Activated naive CD8-positive, alpha-beta T cell treated with anti-CD3 and anti-CD28 coated beads, Interleukin-2, amount 50 U/mL, for 24 hours (primary cell): Measurements from ENCODE around the gene ZNF622.

Source experiments
- ATAC-seq: fragments of 150-1000 bp; cut with Tn5 transposase; one replicate; pipeline ENCODE4 v1.10.0; 2021
- DNase-seq: peaks from one replicate; pipeline ENCODE4 v3.0.0; 2021
- H3K27ac Mint-ChIP-seq: one replicate; pipeline ENCODE4 v1.8.0; 2021; ENCODE audit warnings: mild to moderate bottlenecking, mixed read lengths
- H3K27me3 Mint-ChIP-seq: one replicate; pipeline ENCODE4 v1.8.0; 2021; ENCODE audit warnings: mixed read lengths
- H3K36me3 Mint-ChIP-seq: one replicate; pipeline ENCODE4 v1.8.0; 2021; ENCODE audit warnings: low read depth, mixed read lengths
- H3K4me1 Mint-ChIP-seq: one replicate; pipeline ENCODE4 v1.8.0; 2021; ENCODE audit warnings: mixed read lengths
- H3K4me3 Mint-ChIP-seq: one replicate; pipeline ENCODE4 v1.8.0; 2021; ENCODE audit warnings: mild to moderate bottlenecking, moderate library complexity, mixed read lengths
- H3K9me3 Mint-ChIP-seq: one replicate; pipeline ENCODE4 v1.8.0; 2021; ENCODE audit warnings: mixed read lengths

ZNF622 gene

GRCh38 chr5:16430349-16431089 is 35.1 kb downstream of the ZNF622 start:
- no peak overlapping the region for H3K27ac Mint-ChIP-seq
- H3K9me3 Mint-ChIP-seq = no peaks in the 10 kb centered on the region
- ATAC-seq = no peak
- no peaks in the 10 kb centered on the region for H3K4me1 Mint-ChIP-seq
- no peak overlapping the region for H3K4me3 Mint-ChIP-seq
- no peak for DNase-seq
- peaks cover 9% of the 10 kb centered on the region for H3K27me3 Mint-ChIP-seq
- H3K36me3 Mint-ChIP-seq = no peaks in the 10 kb centered on the region

GRCh38 chr5:16428359-16428758 is 37.2 kb downstream of the ZNF622 start:
- H3K36me3 Mint-ChIP-seq = no peaks in the 10 kb centered on the region

GRCh38 chr5:16427587-16427986 is 38.0 kb downstream of the ZNF622 start:
- Mint-ChIP-seq H3K9me3 (no peaks in the 10 kb centered on the region), H3K27ac (no peak overlapping the region), H3K4me1 (no peaks in the 10 kb centered on the region), H3K4me3 (no peak overlapping the region), H3K27me3 (peaks cover 11% of the 10 kb centered on the region), H3K36me3 (no peaks in the 10 kb centered on the region)
- DNase-seq (no peak), ATAC-seq (no peak)

More at GRCh38 chr5:16428359-16428758, 37.2 kb downstream of the ZNF622 start:
- no peak overlapping the region for H3K4me3 Mint-ChIP-seq
- no peak for ATAC-seq
- H3K9me3 Mint-ChIP-seq = no peaks in the 10 kb centered on the region
- H3K4me1 Mint-ChIP-seq = no peaks in the 10 kb centered on the region
- no peak for DNase-seq
- H3K27me3 Mint-ChIP-seq = peaks cover 9% of the 10 kb centered on the region
- no peak overlapping the region for H3K27ac Mint-ChIP-seq

- Mint-ChIP-seq H3K27ac (no peak overlapping the region), H3K9me3 (no peaks in the 10 kb centered on the region), H3K4me3 (no peak overlapping the region), H3K36me3 (no peaks in the 10 kb centered on the region), H3K4me1 (no peaks in the 10 kb centered on the region), H3K27me3 (peaks cover 19% of the 10 kb centered on the region)
- DNase-seq (no peak), ATAC-seq (no peak)
Observed at GRCh38 chr5:16418471-16418922, 47.1 kb downstream of the ZNF622 start.

GRCh38 chr5:16417398-16418074 is 48.1 kb downstream of the ZNF622 start:
- H3K27me3 Mint-ChIP-seq = peaks cover 16% of the 10 kb centered on the region
- ATAC-seq = no peak
- H3K27ac Mint-ChIP-seq = no peak overlapping the region
- H3K4me1 Mint-ChIP-seq = no peaks in the 10 kb centered on the region
- DNase-seq = no peak
- H3K36me3 Mint-ChIP-seq = no peaks in the 10 kb centered on the region
- H3K4me3 Mint-ChIP-seq = no peak overlapping the region
- no peaks in the 10 kb centered on the region for H3K9me3 Mint-ChIP-seq

GRCh38 chr5:16414861-16415260 is 50.7 kb downstream of the ZNF622 start:
- Mint-ChIP-seq H3K9me3 (no peaks in the 10 kb centered on the region), H3K4me1 (no peaks in the 10 kb centered on the region), H3K27me3 (peaks cover 9% of the 10 kb centered on the region), H3K4me3 (no peak overlapping the region), H3K27ac (no peak overlapping the region), H3K36me3 (no peaks in the 10 kb centered on the region)
- DNase-seq (no peak), ATAC-seq (no peak)

- ATAC-seq (no peak), DNase-seq (no peak)
- Mint-ChIP-seq H3K9me3 (no peaks in the 10 kb centered on the region), H3K36me3 (no peaks in the 10 kb centered on the region), H3K27ac (no peak overlapping the region), H3K27me3 (peaks cover 7% of the 10 kb centered on the region), H3K4me1 (no peaks in the 10 kb centered on the region), H3K4me3 (no peak overlapping the region)
Observed at GRCh38 chr5:16413166-16413860, 52.3 kb downstream of the ZNF622 start.

- no peaks in the 10 kb centered on the region for H3K36me3 Mint-ChIP-seq
- no peak overlapping the region for H3K27ac Mint-ChIP-seq
- no peaks in the 10 kb centered on the region for H3K4me1 Mint-ChIP-seq
- H3K27me3 Mint-ChIP-seq = peaks cover 5% of the 10 kb centered on the region
- no peaks in the 10 kb centered on the region for H3K9me3 Mint-ChIP-seq
- ATAC-seq (no peak), DNase-seq (no peak)
- no peak overlapping the region for H3K4me3 Mint-ChIP-seq
Observed at GRCh38 chr5:16412556-16412955, 53.0 kb downstream of the ZNF622 start.

- H3K27ac Mint-ChIP-seq = no peak overlapping the region
- DNase-seq (no peak), ATAC-seq (no peak)
- no peaks in the 10 kb centered on the region for H3K36me3 Mint-ChIP-seq
- H3K9me3 Mint-ChIP-seq = no peaks in the 10 kb centered on the region
- peaks cover 5% of the 10 kb centered on the region for H3K27me3 Mint-ChIP-seq
- no peak overlapping the region for H3K4me3 Mint-ChIP-seq
- H3K4me1 Mint-ChIP-seq = no peaks in the 10 kb centered on the region
Observed at GRCh38 chr5:16411741-16412455, 53.7 kb downstream of the ZNF622 start.

- no peak overlapping the region for H3K27ac Mint-ChIP-seq
- DNase-seq (no peak), ATAC-seq (no peak)
- H3K36me3 Mint-ChIP-seq = no peaks in the 10 kb centered on the region
- no peak overlapping the region for H3K4me3 Mint-ChIP-seq
- H3K9me3 Mint-ChIP-seq = no peaks in the 10 kb centered on the region
- peaks cover 5% of the 10 kb centered on the region for H3K27me3 Mint-ChIP-seq
- H3K4me1 Mint-ChIP-seq = no peaks in the 10 kb centered on the region
Observed at GRCh38 chr5:16411235-16411634, 54.4 kb downstream of the ZNF622 start.

- no peaks in the 10 kb centered on the region for H3K36me3 Mint-ChIP-seq
- ATAC-seq (no peak), DNase-seq (no peak)
- no peaks in the 10 kb centered on the region for H3K4me1 Mint-ChIP-seq
- no peak overlapping the region for H3K27ac Mint-ChIP-seq
- no peak overlapping the region for H3K4me3 Mint-ChIP-seq
- peaks cover 5% of the 10 kb centered on the region for H3K27me3 Mint-ChIP-seq
- no peaks in the 10 kb centered on the region for H3K9me3 Mint-ChIP-seq
Observed at GRCh38 chr5:16410338-16410737, 55.3 kb downstream of the ZNF622 start.

- peaks cover 5% of the 10 kb centered on the region for H3K27me3 Mint-ChIP-seq
- DNase-seq = no peak
- ATAC-seq = no peak
- H3K36me3 Mint-ChIP-seq = no peaks in the 10 kb centered on the region
- H3K4me1 Mint-ChIP-seq = no peaks in the 10 kb centered on the region
- H3K9me3 Mint-ChIP-seq = peaks cover 1% of the 10 kb centered on the region
- H3K4me3 Mint-ChIP-seq = no peak overlapping the region
- H3K27ac Mint-ChIP-seq = no peak overlapping the region
Observed at GRCh38 chr5:16406630-16407029, 59.0 kb downstream of the ZNF622 start.

- Mint-ChIP-seq H3K27ac (no peak overlapping the region), H3K4me1 (no peaks in the 10 kb centered on the region), H3K9me3 (peaks cover 7% of the 10 kb centered on the region), H3K27me3 (peaks cover 7% of the 10 kb centered on the region), H3K36me3 (no peaks in the 10 kb centered on the region), H3K4me3 (no peak overlapping the region)
- ATAC-seq (no peak), DNase-seq (no peak)
Observed at GRCh38 chr5:16406023-16406422, 59.6 kb downstream of the ZNF622 start.
